HG03575 (cell line): ENCODE data around the gene DLGAP4.

Experiments
- ATAC-seq: cut with Tn5 transposase; IDR thresholded peaks from one replicate; pipeline ENCODE4 v1.9.1; 2021; ENCODE audit not compliant: unreplicated experiment, insufficient number of reproducible peaks, low FRiP score; ENCODE audit errors: extremely low read depth

Gene DLGAP4

DNA sequence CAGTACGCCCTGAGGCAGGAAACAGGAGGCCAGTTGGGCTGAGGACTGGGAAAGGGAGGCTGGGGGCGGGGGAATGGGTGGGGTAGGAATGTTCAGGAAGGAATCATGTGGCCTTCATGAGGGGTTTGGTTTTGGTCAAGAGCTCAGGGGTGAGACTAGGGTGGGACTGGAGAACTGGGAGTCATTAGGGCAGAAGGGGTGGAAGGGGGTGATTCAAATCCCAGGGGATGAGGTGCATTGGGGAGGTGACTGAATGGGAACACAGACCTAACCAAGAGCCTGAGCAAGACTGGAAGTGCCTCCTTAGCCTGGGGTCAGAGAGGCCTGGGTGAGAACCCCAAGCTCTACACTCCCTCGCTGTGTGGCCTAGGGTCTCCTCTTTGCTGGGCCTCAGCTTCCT is 86.8 kb downstream of the DLGAP4 start:
- no peak for ATAC-seq

DNA sequence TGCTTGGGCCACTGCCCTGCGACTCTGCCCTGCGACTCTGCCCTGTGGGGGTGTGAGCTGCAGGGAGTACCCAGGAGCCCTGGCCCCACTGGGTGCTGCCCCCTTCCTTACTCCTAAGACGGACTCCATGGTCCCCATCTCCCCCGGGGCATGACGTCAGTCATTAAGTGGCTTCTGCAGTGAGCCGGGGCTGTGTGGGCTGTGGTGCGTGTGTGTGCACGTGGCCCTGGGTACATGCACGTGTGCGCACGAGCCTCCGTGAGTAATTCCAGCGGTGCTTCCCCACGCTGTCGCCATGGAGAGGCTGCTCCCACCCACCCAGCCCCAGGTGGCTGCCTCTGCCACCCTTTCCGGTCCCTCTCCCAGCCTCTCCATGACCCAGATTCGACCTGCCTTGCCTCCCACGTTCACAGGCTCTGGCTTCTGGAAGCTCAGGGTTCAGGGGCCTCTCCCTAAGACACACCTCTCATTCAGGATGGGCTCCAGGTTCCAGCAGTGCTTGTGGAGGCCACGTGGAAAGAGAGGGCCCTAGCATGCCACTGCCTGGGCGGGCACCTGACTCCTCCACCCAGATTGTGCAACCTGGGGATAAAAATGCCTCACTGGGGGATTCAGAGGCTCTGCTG is 88.3 kb downstream of the DLGAP4 start:
- ATAC-seq: no peak

DNA sequence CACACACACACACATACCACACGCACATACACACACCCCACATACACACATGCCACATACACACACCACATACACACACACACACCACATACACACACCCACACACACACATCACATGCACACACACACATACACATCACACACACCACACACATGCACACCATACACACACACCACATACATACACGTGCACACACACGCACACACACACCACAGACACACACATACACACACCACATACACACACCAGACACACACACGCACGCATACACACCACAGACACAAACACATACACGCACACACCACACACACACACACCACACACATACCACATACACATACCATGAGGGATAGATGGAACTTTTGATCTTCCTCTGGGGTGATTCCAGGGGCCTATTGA is 90.2 kb downstream of the DLGAP4 start:
- no peak for ATAC-seq

DNA sequence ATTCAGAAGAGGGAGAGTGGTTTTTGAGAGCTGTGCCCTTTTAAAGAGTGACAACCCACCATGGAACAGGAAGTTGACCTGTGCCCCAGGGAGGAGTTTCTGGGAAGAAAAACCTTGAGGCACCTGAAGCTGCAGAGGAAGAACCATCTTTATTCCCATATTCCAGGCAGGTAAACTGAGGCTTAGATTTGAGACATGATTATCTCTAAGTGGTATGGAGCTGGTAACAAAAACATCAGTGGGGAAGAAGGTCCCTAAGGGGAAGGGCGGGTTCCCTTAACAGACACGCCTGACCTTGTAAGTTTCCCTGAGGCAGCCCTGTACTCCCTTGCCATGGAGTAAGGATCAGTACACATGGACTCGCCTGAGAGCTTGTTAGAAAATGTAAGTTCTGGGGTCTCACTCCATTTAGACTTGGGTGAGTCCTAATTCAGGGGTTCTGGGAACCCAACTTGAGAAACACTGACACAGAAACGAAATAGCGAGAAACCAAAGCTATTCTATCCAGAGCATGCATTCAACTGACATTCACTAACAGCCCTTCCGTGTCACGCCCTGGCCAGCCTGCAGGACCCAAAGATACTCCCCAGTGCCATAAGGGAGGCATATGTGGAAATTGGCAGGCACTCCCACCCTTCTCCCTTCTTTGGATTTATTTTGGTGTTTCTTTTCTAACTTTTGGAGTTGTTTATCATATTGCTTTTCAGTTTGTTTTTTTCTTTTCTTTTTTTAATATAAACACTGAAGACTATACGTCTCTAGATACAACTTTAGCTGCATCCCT is 90.9 kb downstream of the DLGAP4 start:
- ATAC-seq: no peak

DNA sequence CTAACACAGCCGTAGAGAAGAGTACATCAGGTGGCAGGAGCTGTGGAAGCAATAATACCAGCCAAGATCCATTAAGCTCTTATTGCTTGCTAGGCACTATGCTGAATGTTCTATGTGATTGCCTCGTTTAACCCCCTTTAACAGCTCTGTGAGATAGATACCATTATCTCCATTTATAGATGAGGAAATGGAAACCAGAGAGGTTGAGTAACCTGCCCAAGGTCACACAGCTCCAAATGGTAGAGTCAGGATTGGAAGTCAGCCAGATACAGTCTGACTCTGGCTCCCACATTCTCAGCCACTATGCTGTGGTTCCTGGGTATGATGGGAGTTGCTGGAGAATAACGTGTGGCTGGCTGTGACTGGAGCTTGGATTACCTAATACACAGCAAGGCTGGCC is 92.4 kb downstream of the DLGAP4 start:
- no peak for ATAC-seq

DNA sequence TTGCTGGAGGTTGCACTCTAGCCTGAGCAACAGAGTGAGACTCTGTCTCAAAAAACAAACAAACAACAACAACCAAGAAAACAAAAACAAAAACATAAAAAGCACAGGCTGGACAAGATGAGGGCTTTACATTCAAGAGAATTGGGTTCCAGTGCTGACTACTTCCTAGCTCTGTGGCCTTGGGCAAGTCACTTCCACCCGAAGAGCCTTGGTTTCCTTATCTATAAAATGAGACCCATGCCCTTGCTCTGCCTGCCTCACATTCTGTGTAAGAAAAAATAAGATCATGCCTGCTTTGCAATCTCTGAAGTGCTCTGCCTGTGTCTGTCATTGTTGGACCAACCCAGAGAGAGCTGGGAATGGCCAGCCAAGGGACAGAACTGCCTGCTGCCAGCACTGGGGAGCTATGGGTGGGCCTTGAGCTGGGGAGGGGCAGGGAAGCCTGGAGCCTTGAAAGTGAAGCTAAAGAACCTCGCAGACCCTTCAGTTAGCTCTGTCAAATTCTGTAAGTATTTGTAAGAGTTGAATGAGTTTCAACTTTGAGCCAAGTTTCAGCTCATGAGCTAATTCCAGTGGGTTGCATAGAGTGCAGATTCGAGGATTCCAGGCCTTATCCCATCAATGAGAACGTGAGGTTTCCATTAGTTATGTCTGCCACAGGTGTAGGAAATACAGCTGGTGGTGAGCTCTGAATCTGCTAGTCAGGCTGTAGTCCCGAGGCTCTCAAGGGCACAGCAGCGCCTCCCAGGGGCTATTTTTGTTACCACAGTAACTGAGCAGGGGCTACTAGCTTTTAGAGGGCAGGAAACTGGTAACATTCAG is 93.2 kb downstream of the DLGAP4 start:
- no peak for ATAC-seq

DNA sequence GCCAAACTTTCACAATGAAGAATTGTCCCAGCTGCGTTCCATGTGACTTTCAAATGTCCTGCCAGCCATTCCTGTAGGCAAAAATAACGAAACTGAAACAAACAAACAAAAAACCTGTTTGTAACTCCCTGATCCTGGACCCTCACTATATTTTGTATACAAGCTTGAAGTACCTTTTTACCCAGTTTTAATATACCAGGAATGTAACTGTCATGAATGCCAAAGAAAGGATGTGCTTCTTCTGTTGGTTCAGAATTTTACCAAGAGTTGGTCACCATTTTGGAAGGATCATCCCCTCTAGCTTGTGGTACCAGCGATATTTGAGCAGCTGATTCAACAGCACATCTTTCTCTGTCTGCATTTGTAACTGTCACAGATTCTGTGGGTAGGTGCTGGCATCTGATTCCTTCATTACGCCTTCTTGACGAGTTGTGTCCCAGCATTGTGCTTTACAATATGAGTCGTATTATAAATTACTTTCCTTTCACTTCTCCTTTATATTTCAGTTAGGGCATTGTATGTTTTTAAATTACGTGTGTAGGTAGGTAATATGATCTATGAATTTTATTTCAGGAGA is 93.9 kb downstream of the DLGAP4 start:
- ATAC-seq: no peak

DNA sequence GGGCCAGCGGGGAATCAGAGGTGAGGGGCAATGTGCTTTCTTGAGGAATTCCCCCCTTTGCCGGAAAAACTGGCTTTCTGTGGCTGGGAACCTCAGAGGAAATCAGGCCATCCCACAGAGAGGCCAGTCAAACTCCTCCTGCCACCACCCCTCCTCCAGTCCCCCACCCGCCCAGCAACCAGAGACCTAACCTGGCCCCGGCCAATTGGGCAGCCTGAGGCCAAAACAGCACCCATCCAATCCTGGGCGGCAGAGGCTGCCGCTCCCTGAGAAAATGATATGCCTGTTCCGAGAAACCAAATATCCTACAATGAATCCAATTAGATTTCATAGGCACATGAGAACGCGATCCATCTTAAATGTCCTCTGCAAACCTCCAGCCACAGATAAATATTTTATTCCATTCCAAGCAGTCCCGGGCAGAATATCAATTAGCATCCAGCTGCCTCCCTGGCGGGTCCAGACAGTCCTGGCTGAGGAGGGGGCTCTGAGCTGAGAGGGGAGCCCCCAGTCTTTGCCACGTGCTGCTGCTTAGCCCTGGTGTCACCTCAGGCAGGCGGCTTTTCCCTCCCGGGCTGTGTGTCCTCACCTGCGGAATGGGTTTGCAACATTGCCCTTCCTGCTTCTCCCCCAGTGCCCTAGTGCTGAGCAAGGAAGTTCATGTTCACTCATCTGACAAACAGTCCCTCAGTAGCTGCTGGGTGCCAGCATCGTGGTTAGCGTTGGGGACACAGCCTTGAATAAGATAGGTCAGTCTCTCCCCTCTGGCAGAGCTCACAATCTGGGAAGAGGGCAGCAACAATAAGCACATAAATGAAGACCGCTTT is 95.0 kb downstream of the DLGAP4 start:
- ATAC-seq: no peak

DNA sequence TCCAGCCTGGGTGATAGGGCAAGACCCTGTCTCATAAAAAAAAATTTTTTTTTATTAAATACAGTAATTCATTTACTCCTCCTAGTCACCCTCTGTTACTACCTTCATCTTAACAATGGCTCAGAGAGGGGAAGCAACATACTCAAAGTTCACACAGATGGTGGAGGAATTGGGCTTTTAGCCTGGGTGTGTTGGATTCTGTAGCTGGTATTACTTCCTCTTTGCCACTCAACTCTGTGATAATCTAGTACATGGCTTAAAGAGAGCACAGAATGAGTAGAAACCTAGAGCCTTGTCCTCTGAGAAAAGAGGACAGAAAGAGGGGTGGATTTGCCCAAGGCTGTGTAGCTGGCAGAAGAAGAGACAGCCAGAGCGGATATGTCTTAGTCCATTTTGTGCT is 96.6 kb downstream of the DLGAP4 start:
- no peak for ATAC-seq

DNA sequence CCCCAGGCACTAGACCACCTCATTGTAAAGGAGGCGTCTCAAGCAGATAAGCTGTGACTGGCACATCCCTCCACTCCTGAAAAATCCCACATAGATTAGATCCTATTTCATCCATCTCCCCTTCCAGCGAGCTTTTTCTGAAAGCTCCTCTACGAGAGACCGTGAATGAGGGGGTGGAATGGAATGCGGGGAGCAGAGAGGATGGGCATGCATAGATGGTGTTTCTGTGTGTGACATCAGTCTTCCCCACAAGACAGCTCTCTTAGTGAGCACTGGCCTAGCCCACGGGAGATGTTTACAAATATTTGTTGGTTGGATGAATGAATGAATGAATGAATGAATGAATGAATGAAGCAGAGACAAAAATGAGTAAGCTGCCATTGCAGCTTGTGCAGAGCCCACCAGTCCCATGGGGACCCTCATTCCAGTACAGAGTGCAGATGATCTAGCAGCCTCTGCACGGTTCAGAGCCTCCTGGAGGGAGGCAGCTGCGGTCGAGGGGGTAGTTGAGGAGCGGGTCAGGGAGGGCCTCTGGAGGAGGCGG is 98.4 kb downstream of the DLGAP4 start:
- ATAC-seq: no peak

DNA sequence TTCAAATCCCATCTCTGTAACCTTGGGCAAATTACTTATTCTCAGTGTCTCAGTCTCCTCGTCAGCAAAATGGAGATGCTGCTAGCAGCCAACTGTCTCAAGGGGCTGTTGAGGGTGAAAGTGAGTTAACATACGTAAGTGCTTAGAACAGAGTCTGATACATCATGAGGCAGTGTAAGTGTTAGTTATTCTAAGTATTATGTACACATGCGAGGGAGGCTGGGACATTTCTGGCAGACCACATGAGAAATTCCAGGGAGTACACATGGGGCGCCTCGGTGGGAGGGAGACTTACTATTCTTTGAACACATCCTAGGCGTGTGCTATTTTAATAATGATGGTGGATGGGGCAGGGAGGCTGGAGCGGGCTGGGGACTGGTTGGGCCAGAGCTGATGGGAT is 99.1 kb downstream of the DLGAP4 start:
- ATAC-seq: no peak

DNA sequence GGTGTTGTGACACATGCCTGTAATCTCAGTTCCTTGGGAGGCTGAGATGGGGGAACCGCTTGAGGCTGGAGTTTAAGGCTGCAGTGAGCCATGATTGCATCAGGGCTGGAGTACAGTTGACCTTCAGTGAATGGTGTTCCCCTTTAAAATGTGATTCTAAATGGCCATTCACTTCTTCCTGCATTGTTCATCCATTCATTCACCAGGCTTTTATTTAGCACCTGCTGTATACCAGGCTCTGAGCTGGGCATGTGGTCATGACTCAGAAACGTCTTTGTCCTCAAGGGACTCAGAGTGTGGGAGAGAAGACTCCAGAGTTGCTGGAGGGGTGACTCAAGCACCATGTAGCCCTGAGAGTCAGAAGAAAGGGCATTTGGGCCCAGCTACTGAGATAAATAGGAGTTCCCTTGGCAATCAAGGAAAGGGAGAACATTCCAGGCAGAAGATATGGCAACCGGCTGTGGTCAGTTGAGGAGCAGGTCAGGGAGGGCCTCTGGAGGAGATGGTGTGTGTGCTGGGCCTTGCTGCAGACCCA is 101.1 kb downstream of the DLGAP4 start:
- ATAC-seq: no peak

DNA sequence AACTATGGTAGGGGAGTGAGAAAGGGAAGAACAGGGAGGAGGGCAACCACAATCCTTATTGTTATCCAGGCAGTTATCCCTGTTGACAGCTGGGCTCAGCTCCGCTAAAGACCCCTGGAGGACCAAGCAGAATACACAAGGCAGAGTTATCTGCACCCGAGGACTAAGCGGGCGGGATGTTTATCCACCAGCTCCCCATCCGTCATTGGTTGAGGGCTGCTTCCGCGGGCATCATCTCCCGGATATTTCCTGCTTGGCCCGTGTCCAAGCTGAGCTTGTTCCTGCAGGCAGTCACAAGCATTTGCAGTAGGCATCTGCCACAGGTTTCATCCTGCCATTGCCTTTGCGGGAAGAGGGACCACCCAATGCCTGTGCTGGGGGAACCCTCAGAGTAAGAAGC is 102.1 kb downstream of the DLGAP4 start:
- no peak for ATAC-seq

DNA sequence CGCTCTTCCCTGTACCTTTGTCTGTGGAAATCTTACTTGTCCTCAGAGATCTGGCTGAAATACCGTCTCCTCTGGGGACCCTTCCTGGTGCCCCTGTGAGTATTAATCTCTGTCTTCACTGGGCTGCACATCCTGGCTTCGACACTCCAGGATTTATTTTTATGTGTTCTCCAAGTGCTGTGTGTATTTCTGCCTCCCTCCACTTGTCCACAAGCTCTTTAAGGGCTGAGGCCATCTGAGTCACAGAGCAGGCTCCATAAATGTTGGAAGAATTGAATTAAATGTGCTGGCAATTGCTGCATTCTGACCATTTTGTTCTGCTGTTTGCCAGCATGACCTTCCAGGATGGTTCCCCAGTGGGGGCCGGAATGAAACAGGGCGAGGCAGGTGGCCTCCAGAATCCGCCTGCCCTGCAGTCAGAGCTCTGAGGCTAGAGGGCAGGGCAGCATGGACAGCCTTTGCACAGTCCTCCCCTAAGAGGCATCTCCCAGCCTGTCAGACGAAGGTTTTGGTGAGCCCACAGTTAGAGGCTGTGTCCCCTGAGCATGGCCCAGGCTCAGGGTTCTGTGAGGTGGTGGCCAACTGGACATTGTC is 105.8 kb downstream of the DLGAP4 start:
- no peak for ATAC-seq

DNA sequence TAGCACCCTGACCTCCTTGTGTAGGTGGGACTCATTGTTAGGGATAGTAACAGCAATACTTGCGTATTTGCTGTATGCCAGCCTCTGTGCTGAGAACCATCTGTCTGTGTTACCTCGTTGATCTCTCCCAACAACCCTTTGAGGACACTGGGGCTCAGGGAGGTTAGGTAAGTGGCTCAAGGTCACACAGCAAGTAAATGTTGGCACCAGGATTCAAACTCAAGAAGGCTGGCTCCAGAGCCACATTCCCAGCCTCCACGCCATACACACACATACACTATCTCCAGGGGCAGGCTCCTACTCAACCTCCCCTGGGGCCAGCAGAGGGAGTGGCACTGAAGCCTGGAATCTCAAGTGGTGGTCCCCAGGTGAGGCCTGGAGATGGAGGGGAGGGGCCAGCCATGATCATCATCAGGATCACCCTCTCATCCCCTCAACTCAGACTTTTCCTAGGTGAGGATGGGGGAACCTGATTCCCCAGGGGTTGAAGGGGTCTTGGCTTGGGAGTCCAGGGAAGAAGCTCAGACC is 109.4 kb downstream of the DLGAP4 start:
- ATAC-seq: no peak

DNA sequence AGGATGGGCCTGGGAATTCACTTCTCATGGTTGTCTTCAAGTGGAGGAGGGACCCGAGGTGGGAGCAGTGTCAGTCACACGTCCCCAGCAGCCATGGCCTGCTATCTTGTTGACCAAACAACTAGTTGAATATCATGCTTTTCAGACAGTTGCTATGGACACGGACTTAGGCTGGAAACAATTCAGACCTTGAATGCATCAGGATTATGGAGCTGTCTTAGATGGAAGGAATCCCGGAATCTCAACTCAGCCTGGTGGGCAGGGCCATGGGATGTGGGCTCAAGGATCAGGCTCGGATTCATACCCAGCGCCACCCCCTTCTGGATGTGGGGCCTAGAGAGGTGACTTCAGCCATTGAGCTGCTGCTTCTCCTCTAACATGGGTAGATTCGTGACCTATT is 112.6 kb downstream of the DLGAP4 start:
- ATAC-seq: no peak

DNA sequence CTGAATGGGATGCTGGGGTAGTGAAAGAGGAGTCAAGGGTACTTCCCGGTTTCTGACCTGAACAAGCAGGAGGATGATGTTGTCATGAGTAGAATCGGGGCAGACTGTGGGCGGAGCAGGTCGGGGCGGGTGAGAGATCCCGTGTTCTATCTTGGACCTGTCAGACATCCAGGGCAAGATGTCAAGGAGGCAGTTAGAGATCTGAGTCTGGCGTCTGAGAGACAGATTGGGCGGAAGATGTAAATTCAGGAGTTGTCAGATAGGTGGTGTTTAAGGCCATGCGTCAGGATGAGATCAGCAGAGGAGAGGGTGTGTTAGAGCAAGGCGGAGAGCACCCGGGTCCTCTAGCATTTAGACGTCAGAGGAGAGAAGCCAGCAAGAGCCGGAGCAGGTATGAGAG is 115.5 kb downstream of the DLGAP4 start:
- ATAC-seq: no peak

DNA sequence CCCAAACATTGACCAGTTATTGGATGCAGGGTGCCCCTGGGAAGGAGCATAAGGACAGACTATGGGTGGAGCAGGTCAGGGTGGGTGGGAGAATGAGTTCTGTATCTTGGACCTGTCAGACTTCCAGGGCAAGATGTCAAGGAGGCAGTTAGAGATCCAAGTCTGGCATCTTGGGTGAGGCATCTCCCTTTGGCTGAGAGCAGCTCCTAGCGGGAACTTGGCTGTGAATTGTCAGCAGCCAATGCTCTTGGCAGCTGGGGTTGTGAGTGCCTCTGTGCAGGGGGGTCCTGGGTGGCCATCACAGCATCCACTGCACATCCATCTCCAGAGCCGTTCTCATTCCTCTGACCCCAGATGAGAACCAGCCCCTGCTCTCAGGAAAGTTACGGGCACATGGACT is 118.2 kb downstream of the DLGAP4 start:
- no peak for ATAC-seq
